Psoas muscle (tissue), 8 donors: ENCODE measurements around the gene COL23A1. TPM values are rescaled to one million over a fixed set of nuclear protein-coding genes. Genes with fewer than 3 reads are reported as not detected.
A peak's percentile ranks its signal among the peaks of the same experiment; 100 is the strongest.
"Not testable (repeated sequence)": the region's sequence is repeated elsewhere in the genome, so short reads cannot be mapped to it uniquely, and the experiment has no call there.

Experiments
- ATAC-seq, 4 donors: fragments of 200-7000 bp; cut with Tn5 transposase; one replicate each; pipeline ENCODE4 v1.9.1; 2020; ENCODE audit warnings: moderate library complexity in 3 of 4, mild to moderate bottlenecking in 2 of 4
- DNase-seq, 2 donors: peaks; one replicate each; pipeline ENCODE4 v3.0.0-alpha.2; 2020
- H3K27ac ChIP-seq: fragments of 200-600 bp; one replicate; pipeline ENCODE4 v1.8.0; 2022
- H3K27me3 ChIP-seq, 3 donors: fragments of 200-600 bp in 1 of 3; one replicate each; pipeline versions ENCODE4 v1.6.1 to v1.8.0; 2013 to 2022; ENCODE audit warnings: low read length in 2 of 3, mild to moderate bottlenecking in 2 of 3, moderate library complexity in 1 of 3; ENCODE audit not compliant: insufficient read depth in 3 of 3
- H3K36me3 ChIP-seq, 2 donors: fragments of 200-600 bp in 1 of 2; one replicate each; pipeline versions ENCODE4 v1.6.1 to v1.8.0; 2013 to 2022; ENCODE audit warnings: low read depth in 1 of 2, mild to moderate bottlenecking in 1 of 2, moderate library complexity in 1 of 2; ENCODE audit not compliant: insufficient read depth in 1 of 2
- H3K4me1 ChIP-seq: fragments of 200-600 bp; one replicate; pipeline ENCODE4 v1.8.0; 2022
- H3K4me3 ChIP-seq: fragments of 200-600 bp; one replicate; pipeline ENCODE4 v1.8.0; 2022; ENCODE audit warnings: mild to moderate bottlenecking
- H3K9me3 ChIP-seq: fragments of 200-600 bp; one replicate; pipeline ENCODE4 v1.8.0; 2022
- CTCF ChIP-seq: fragments of 200-600 bp; IDR thresholded peaks from one replicate; pipeline ENCODE4 v1.8.0; 2022; ENCODE audit warnings: antibody characterized with exemption
- WGBS, 3 donors: extraction: QIAGEN DNeasy Blood & Tissue Kit; methylation state at CpG; one replicate each; pipeline versions ENCODE4 v1.1.6 to v1.1.7; 2013; 5-methylcytosine and 5-hydroxymethylcytosine counted together
- intact Hi-C, 2 donors: fragments of 100-400 bp; cut with DNase I; formaldehyde crosslinking; loops; one replicate each; pipeline versions ENCODE4 v1.11.0 to v1.14.2; 2022
- polyA plus RNA-seq, 3 donors: library from polyadenylated mRNA; stranded (reverse); fragments of 200-250 nt; gene quantifications; one replicate each; pipeline ENCODE4 v1.2.3, GENCODE V29; 2013
- total RNA-seq, 4 donors: library from RNA; stranded (reverse); fragmentation: NEBNext Ultra II Directional in 2 of 4; extraction: Animal tissue kit (Norgen Biotek cat#: 25700) in 2 of 4; gene quantifications; one replicate each; pipeline versions ENCODE4 v1.2.1 to v1.2.4, GENCODE V29; 2021 to 2023
- donor health status: healthy with polysubstance abuse.
- donor health status: DM: no; HTN: no; CAD: no; lungs with moderate emphysema.
- donor health status: Bipolar disorder and iron deficiency.
- donor health status: healthy.
- donor health status: DM: yes; HTN: yes; CAD: no.
- donor health status: DM: no; HTN: no; CAD: no.
- donor health status: DM: no; HTN: no; CAD: no.
- donor health status: DM: yes; HTN: yes; CAD: no.

Gene COL23A1
- total and polyA plus RNA-seq, 7 donors, result 0.66 to 3.0 (median 1.2) TPM

- no peak overlapping the region for H3K27ac ChIP-seq
- H3K27me3 ChIP-seq, result no peaks in the 10 kb centered on the region
- ATAC-seq (no peak), DNase-seq (peak in 1 of 2 donors; percentile 36)
- no peak for TF ChIP-seq CTCF
- H3K36me3 ChIP-seq, result no peaks in the 10 kb centered on the region
- WGBS, 3 donors, result 39 to 47% (median 42%) methylated on average over 10 of the region's 10 CpGs
- H3K9me3 ChIP-seq, result no peaks in the 10 kb centered on the region
- intact Hi-C loops, result no loop called here
- no peak overlapping the region for H3K4me3 ChIP-seq
- peaks cover 23% of the 10 kb centered on the region for H3K4me1 ChIP-seq
Observed at GRCh38 chr5:178242416-178242815, 347.8 kb downstream of the COL23A1 start.

GRCh38 chr5:178241688-178242231 is 348.4 kb downstream of the COL23A1 start:
- peaks cover 30% of the 10 kb centered on the region for H3K4me1 ChIP-seq

DNA sequence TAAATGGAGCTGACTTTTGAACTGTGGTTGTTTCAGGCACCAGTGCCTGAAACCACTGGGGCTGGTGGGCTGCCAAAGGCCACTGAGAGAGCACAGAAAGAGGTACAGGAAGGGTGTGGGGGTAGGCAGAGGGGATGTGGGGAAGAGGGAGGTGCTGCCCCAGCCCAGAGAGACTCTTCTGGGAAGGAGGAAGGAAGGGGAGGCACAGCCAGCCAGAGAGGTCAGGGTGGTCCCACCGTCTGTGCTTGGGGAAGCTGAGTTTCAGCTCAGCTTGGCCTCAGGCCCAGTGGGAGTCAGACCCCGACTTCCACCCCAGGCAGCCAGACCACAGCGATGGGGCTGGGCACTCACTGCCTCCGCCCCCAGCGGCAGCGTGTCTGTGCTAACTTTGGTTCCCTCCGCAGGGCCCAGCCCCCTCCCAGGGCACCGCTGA is 348.9 kb downstream of the COL23A1 start:
- intact Hi-C loops, result no loop called here
- no peak for ATAC-seq
- peaks cover 35% of the 10 kb centered on the region for H3K4me1 ChIP-seq
- no peak for TF ChIP-seq CTCF
- H3K36me3 ChIP-seq, result no peaks in the 10 kb centered on the region
- H3K27me3 ChIP-seq, result no peaks in the 10 kb centered on the region
- peak overlapping the region; percentile 95 for H3K27ac ChIP-seq
- H3K4me3 ChIP-seq, result no peak overlapping the region
- 61 to 80% (median 66%) methylated on average over 7 to 8 of the region's 8 CpGs for WGBS, 3 donors
- peak in 1 of 2 donors; percentile 66 for DNase-seq
- H3K9me3 ChIP-seq, result no peaks in the 10 kb centered on the region

More at GRCh38 chr5:178241688-178242231, 348.4 kb downstream of the COL23A1 start:
- DNase-seq (peak in 1 of 2 donors; percentile 51), ATAC-seq (no peak)
- no peaks in the 10 kb centered on the region for H3K27me3 ChIP-seq
- H3K4me3 ChIP-seq, result no peak overlapping the region
- intact Hi-C loops, result no loop called here
- H3K9me3 ChIP-seq, result no peaks in the 10 kb centered on the region
- TF ChIP-seq CTCF, result no peak
- H3K27ac ChIP-seq, result peak overlapping the region; percentile 95
- no peaks in the 10 kb centered on the region for H3K36me3 ChIP-seq
- WGBS, 3 donors, result 77 to 91% (median 85%) methylated on average over 12 to 15 of the region's 15 CpGs

- TF ChIP-seq CTCF, result no peak
- Histone ChIP-seq H3K4me3 (no peak overlapping the region), H3K4me1 (peaks cover 39% of the 10 kb centered on the region), H3K27ac (peak overlapping the region; percentile 95), H3K36me3 (no peaks in the 10 kb centered on the region), H3K9me3 (no peaks in the 10 kb centered on the region), H3K27me3 (no peaks in the 10 kb centered on the region)
- intact Hi-C loops, result no loop called here
- DNase-seq, result peak in 1 of 2 donors; percentile 43
- WGBS, 3 donors, result 74 to 81% (median 76%) methylated on average over 9 of the region's 9 CpGs
- no peak for ATAC-seq
Observed at GRCh38 chr5:178240766-178241165, 349.4 kb downstream of the COL23A1 start.

DNA sequence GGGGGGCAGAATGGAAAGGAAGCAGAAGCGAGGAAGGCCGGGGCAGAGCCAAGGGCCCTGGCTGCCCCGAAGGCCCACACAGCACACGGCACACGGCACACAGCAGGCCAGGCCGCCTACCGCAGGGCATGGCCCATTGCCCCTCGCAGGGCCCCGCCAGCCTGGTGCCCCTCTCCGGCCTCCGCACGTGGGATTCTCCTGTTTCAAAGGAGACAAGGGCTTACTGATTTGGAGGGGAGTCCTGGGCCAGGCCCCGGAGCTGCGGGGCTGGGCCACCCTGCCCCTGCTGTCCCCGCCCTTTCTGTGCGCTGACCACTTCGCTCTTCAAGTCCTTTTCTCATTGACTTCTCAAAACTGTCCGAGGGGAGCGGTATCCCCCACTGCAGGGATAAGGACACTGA is 349.9 kb downstream of the COL23A1 start:
- no peaks in the 10 kb centered on the region for H3K9me3 ChIP-seq
- peaks cover 40% of the 10 kb centered on the region for H3K4me1 ChIP-seq
- no peak for TF ChIP-seq CTCF
- H3K4me3 ChIP-seq, result no peak overlapping the region
- peak overlapping the region; percentile 95 for H3K27ac ChIP-seq
- intact Hi-C loops, result no loop called here
- WGBS, 3 donors, result 69 to 84% (median 70%) methylated on average over 15 to 19 of the region's 19 CpGs
- no peaks in the 10 kb centered on the region for H3K27me3 ChIP-seq
- peak in 1 of 2 donors; percentile 55 for DNase-seq
- H3K36me3 ChIP-seq, result no peaks in the 10 kb centered on the region
- ATAC-seq, result peak in 2 of 4 donors; percentile 3 to 14

DNA sequence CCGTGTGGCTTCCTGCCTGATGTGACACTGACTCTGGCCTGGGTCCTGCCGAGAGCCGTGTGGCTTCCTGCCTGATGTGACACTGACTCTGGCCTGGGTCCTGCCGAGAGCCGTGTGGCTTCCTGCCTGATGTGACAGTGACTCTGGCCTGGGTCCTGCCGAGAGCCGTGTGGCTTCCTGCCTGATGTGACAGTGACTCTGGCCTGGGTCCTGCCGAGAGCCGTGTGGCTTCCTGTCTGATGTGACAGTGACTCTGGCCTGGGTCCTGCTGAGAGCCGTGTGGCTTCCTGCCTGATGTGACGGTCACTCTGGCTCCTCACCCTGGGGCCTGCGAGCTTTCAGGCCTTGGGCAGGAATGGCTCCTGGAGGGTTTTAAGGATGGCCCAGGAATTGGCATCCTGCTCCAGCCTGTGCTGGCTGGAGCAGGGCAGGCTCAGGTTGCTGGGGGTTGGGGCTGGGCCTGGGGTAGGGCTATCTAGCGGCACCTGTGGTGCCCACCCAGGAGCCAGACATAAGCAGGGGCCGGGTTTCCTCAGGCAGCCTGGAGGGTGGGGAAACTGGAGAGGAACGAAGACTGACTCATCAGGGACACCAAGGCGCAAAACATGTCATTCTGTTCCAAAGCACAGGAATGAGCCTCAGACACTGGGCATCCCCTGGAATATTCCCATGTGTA is 350.4 kb downstream of the COL23A1 start:
- 11 to 15% (median 15%) methylated on average over 10 to 15 of the region's 16 CpGs for WGBS, 3 donors
- ATAC-seq (peak; percentile 16 to 69 (median 52)), DNase-seq (peak in 1 of 2 donors; percentile 83)
- intact Hi-C loops, H3K4me3 ChIP-seq, H3K9me3 ChIP-seq, H3K36me3 ChIP-seq, H3K27me3 ChIP-seq: not testable (repeated sequence)
- Histone ChIP-seq H3K27ac (peak overlapping the region; percentile 95), H3K4me1 (peaks cover 40% of the 10 kb centered on the region)
